SW480 (cell line): ENCODE data around the gene MARF1.
"Not testable (repeated sequence)": the region's sequence is repeated elsewhere in the genome, so short reads cannot be mapped to it uniquely, and the experiment has no call there.

Experiments used
- DNase-seq: peaks from one replicate; pipeline ENCODE4 v3.0.0-alpha.2; 2016; ENCODE audit warnings: low spot score

Gene MARF1

GRCh38 chr16:15601212-15601879, 41.6 kb downstream of the MARF1 start:
- DNase-seq = no peak

- no peak for DNase-seq
Observed at GRCh38 chr16:15599303-15600070, 43.5 kb downstream of the MARF1 start.

- no peak for DNase-seq
Observed at GRCh38 chr16:15598648-15599190, 44.2 kb downstream of the MARF1 start.

GRCh38 chr16:15597822-15598647, 44.9 kb downstream of the MARF1 start:
- DNase-seq = no peak

- no peak for DNase-seq
Observed at GRCh38 chr16:15597135-15597534, 45.8 kb downstream of the MARF1 start.

- no peak for DNase-seq
Observed at GRCh38 chr16:15594711-15595320, 48.1 kb downstream of the MARF1 start.

GRCh38 chr16:15593235-15593634, 49.7 kb downstream of the MARF1 start:
- DNase-seq = no peak

GRCh38 chr16:15592324-15592723, 50.6 kb downstream of the MARF1 start:
- peak; percentile 23 for DNase-seq

- DNase-seq = no peak
Observed at GRCh38 chr16:15587152-15587825, 55.7 kb downstream of the MARF1 start.

GRCh38 chr16:15586716-15587115, 56.2 kb downstream of the MARF1 start:
- no peak for DNase-seq

- DNase-seq = no peak
Observed at GRCh38 chr16:15585956-15586355, 57.0 kb downstream of the MARF1 start.

GRCh38 chr16:15583526-15583925, 59.4 kb downstream of the MARF1 start:
- DNase-seq = no peak

GRCh38 chr16:15581127-15581815, 61.7 kb downstream of the MARF1 start:
- DNase-seq = no peak

- peak; percentile 19 for DNase-seq
Observed at GRCh38 chr16:15578824-15579223, 64.1 kb downstream of the MARF1 start.

- no peak for DNase-seq
Observed at GRCh38 chr16:15576960-15577958, 65.7 kb downstream of the MARF1 start.

GRCh38 chr16:15575293-15576049, 67.5 kb downstream of the MARF1 start:
- DNase-seq = peak; percentile 13

- no peak for DNase-seq
Observed at GRCh38 chr16:15574614-15574948, 68.4 kb downstream of the MARF1 start.

- not testable (repeated sequence) for DNase-seq
Observed at GRCh38 chr16:15573896-15574613, 68.9 kb downstream of the MARF1 start.
